GM21360 (cell line): ENCODE measurements around the gene TGM5.
"Not testable (repeated sequence)": the region's sequence is repeated elsewhere in the genome, so short reads cannot be mapped to it uniquely, and the experiment has no call there.

Experiments
- ATAC-seq: cut with Tn5 transposase; IDR thresholded peaks from one replicate; pipeline ENCODE4 v1.9.1; 2021; ENCODE audit warnings: mild to moderate bottlenecking, moderate library complexity; ENCODE audit not compliant: unreplicated experiment

Gene TGM5

DNA sequence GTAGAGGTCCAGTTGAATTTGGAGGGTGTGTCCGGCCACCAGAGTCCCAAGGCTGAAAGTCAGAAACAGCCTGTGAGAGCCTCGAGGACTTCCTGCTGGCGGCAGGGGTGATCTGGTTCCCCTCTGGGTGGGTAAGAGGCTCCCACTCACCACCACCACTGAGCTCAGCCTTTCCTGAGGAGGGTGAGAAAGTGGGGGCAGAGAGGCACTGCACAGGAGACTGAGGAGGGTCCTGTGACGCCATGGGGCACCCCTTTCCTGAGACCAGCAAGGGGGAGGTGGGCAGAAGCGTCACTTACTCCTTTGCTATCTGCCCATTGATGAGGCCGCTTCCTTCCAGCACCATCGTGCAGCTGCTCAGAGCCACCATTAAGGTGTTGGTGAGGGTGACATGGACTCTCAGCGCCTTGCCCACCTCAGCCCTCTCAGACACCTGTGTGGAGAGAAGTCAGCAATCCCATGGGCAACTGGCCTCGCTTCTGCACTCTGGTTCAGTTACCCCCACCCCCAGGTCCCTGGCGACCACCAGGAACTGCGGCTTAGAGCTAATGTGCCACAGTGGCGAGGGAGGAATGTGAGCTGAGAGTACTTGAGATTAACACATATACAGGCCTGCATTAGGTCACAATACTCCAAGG lies 10.0 kb upstream of the TGM5 start:
- no peak for ATAC-seq

DNA sequence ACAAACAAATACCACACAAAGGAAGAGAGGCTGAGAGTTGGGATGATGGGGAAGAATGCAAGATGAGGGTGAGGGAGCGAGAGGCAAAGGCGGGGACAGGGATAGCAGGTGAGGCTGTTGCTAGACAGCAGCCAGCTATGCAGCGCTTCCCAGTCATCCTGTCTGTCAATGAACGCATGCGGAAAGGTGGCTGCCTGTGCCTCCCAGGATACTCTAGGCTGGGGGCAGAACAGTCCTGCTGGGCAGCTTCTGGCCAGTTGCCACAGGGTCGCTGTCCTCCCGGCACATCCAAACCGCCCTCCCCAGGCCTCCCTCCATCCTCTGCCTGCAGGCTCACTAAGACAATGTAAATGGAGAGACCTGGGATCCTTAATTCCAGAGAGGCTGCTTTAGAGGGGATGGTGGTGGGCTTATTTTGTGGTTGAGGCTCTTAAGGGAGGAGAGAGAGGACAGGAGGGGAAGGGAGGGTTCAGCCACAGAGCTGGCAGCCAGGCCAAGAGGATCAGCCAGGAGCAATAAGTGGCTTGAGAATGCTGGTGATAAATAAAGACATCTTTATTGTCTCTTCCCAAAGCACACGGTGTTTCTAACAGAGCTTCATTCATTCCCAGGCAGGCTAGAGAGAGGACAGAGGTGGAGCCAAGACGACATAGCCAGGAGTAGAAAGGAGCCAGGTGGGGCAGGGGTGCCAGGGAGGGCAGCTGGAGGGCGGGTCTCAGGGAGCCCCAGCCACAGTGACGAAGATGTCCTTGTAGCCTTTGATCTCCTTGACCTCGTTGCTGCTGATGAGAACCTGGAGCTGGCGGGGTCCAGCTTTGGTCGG lies 9.2 kb upstream of the TGM5 start:
- ATAC-seq = no peak

DNA sequence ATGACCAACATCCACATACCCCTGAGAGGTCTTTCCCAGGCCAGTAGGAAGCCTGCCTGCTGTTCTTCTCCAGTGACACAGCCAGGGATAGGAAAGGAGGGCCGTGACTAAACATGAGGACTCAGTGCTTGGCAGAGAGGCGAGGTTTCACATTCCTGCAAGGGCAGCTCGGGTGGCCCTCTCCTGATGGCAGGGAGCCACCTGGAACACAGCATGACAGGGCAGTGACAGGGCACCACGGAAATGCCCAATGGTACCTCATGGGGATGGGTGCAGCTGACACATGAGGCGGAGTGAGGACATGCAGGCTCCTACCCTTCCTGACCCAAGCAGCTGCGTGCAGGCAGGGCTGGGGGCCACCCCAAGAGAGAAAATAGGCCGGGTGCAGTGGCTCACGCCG lies 7.4 kb upstream of the TGM5 start:
- no peak for ATAC-seq

DNA sequence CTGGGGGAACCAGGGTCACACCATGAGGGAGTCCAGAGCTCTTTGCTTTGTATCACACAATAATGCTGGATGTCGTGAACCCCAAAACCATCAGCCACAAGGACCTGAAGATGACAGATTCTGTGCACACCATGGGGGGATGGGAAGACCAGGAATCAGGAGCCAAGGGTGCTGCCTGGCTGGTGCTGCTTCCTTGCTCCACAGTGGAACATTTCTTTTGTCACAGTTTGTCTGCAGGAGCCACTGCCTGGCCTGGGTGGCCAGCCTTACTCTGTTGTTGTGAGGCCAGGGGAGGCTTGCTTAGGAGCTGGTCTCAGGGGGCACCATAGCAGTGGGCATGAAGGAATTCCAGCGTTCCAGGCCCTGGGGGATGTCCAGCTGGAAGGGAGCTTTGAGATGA lies 6.5 kb upstream of the TGM5 start:
- no peak for ATAC-seq

DNA sequence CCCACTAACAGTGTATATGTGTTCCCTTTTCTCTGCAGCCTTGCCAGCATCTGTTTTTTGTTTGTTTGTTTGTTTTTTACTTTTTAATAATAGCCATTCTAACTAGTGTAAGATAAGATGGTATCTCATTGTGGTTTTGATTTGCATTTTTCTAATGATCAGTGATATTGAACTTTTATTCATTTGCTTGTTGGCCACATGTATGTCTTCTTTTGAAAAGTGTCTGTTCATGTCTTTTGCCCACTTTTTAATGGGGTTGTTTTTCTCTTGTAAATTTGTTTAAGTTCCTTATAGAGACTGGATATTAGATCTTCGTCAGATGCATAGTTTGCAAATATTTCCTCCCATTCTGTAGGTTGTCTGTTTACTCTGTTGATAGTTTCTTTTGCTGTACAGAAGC lies 5.2 kb upstream of the TGM5 start:
- not testable (repeated sequence) for ATAC-seq

DNA sequence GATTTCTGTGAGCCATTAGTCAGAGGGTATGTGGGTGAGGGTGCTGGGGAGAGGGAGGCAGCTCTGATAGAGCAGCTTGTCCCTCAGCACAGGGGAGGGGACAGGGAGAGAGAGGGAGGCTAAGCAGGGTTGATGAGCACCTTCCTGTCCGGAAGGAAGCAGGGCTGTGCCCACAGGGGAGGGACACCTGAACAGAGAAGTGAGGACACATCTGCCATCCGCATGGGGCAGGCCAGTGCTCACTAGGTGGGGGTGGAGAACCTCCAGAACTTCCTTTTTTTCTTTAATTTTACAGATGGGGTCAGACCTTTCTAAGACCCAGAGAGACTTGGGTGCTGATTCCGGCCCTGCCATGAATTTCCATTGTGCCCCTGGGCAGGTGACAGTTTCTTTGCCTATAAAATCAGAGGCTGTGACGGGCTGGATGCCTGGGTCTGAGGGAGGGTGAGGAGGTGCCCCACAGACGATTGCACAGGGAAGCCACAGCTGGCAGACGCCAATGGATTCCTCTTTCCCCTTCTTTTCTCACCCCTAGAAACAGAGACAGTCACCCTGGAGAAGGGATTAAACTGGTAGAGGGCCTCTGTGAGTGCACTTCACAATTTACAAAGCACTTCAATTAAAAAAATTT lies 4.1 kb upstream of the TGM5 start:
- no peak for ATAC-seq

DNA sequence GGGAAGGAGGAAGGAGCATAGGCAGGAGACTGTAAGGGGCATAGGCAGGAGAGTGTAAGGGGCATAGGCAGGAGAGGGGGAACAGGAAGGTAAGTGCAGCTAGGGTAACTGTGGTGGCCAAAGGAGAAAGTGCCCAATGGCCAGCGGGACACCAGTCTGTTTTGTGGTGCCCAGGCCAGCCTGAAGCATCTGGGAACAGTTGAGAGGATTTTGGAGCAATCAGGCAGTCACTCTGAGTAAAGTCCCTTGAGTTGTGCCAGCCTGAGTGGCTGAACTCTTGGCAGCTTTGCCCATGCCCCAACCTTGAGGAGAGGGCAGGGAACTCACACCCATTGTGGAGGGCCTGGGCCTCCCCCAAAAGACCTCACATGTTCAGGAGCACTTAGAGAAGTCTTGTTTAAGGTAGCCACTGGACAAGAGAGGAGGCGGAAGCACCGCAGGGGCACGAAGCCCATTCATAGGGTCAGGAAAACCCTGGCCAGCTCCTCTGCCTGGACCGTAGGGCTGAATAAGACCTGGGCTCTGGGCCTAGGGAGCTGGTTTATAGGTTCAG lies 3.5 kb upstream of the TGM5 start:
- ATAC-seq = no peak

DNA sequence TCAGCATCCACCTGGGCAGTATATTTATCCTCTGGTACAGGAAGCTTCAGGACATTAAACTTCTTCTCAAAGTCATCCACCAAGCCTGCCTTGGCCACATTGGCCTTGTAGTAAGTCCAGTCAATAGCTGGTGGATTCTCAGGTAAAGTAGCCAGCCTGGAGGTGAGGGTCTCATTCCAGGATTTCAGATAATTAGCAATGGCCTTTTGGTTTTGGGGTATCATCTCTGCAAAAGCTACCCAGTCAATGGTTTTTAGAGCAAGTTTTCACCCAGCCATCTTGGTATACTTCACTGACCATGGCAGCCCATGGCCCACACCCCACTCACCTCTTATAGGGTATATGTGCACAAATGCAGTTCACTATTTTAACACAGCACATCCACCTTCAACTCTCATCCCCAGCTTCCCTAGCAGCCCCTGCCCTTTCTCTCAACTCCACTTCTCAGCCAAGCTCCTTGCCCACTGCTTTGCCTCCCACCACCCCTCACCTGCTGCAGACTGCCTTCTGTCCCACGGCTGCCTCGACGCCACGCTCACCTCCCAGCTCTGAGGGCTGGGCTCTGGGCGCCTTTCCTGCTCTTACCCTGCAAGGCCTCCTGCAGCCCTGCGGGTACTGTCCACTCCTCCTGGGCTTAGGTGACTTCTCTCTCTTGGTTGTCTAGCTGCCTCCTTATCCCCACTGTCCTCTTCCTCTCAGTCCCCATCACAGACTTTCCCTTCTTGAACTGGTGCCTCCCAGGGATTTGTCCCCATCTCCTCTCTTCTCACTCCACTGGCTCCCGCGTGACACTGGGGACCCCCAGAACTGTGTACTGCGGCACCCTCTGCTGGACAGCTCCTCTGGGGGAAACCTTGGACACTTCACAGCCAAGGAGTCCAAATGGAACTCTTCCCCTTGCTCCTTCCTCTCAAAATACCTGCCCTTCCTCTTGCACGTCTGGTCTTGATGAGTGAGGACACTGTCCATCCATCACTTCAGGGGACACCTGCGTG lies 1.7 kb upstream of the TGM5 start:
- ATAC-seq = no peak

DNA sequence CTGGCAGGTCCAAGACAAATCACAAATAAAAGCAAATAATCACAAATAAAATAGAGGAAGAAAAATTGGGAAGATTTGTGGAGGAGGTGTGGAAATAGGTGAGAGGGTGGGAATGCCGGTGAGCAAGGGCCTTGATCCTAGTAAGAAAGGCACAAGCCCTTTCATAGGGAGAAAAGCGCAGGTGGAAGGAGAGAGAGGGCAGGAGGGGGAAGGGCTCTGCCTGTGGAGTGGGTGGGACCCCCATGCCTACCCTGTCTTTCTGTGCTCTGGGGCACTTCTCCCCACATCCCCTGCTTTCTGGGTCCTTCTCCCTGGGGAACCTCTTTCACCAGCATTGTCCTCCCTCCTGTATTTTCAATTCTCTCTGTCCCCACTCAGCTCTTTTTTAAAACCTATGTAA lies 711 bp upstream of the TGM5 start:
- no peak for ATAC-seq

DNA sequence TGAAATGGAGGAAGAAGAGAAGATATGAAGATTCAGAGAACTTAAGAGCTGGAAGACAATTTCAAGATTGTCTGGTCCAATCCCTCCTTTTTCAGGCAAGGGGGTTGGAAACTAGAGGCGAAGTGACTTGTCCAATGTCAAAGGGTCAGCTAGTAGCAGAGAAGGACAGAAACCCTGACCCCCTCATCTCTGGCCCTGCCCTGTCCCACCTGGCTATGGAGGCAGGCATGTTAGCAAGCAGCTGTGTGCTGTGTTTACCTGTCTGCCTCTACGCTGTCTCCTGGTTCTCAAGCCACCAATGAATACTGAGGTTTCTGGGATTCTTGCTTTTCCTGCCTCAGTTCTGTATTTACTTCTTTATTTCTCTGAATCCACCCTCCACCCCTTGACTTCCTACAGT lies 342 bp downstream of the TGM5 start:
- no peak for ATAC-seq

DNA sequence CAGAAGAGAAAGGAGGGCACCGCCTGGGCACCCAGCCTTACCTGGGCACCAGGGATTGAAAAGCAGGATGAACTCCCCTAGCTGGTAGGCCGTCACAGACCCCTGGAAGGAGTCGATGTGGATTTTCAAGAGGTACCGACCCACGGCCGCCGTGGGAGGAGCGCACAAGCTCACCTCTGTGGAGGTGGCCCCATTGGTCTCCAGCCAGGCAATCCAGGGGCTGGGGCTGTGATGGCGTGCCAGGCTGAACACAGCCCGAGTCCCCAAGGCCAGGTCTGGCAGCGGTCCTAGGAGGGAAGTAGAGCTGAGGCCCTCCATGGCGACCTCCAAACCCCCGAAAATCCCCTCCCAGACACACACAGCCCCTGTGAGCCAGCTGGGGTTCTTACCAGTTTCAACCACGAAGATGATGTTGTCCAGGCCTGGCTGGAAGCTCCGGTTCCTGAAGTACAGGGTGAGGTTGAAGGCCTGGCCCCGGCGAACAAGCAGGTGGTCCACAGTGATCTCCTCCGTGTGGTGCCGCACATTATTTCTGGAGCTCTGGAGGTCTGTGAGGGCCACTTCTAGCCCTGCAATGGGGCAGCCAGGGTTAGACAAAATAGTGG lies 6.6 kb downstream of the TGM5 start:
- ATAC-seq = no peak

DNA sequence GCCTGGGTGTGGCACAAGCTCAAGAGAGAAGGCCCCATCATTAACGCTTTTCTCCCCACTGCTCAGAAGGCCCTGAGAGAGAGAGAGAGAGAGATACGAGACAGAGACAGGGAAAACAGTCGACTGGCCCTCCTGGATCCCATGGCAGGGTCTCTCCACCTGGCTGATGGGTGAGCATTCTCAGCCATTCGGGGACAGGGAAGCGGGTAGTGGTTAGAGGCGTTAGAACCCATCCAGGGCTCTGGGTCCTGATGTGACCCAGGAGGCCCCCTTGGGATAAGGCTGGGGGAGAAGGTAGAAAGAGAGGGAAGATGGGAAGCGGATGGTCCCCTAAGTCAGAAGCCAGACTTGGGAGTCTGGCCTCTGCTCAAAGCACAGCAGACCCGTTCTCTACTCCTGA lies 7.9 kb downstream of the TGM5 start:
- ATAC-seq = no peak

DNA sequence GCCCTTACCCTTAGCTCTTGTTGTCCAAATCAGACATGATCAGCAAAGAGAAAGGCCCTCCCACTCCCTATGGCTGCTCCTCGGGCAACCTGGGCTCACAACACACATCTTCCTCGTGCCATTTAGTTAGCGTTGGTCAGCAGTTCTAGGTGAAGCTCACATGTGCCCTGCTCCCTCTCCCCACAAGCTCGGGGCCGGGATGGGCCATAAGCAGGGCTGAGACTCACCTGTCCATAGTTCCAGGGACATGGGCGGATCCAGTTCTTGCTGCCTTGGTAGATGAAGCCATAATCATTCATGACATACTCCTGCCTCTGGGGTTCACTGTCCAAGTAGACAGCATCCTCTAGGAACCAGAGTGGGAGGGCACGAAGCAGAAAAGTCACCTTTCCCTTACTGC lies 10.4 kb downstream of the TGM5 start:
- ATAC-seq = no peak

DNA sequence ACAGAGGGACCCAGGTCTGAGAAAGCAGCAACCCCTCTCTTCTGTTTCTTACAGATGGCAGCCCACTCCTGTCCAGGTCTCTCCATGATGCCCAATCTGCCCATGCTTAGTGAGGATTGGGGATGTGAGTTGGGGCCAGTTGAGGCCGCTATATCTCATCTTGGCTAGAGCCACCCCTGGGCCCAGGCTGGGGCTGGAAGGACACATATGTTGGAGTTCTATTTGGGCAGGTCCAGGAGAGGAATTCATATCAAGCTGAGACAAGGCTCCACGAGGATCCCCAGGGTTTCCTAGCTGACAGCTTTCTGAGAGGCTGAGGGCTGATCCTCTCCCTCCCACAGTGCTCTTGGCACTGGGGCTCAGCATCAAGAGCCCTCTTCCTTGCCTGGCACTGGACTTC lies 11.4 kb downstream of the TGM5 start:
- no peak for ATAC-seq

DNA sequence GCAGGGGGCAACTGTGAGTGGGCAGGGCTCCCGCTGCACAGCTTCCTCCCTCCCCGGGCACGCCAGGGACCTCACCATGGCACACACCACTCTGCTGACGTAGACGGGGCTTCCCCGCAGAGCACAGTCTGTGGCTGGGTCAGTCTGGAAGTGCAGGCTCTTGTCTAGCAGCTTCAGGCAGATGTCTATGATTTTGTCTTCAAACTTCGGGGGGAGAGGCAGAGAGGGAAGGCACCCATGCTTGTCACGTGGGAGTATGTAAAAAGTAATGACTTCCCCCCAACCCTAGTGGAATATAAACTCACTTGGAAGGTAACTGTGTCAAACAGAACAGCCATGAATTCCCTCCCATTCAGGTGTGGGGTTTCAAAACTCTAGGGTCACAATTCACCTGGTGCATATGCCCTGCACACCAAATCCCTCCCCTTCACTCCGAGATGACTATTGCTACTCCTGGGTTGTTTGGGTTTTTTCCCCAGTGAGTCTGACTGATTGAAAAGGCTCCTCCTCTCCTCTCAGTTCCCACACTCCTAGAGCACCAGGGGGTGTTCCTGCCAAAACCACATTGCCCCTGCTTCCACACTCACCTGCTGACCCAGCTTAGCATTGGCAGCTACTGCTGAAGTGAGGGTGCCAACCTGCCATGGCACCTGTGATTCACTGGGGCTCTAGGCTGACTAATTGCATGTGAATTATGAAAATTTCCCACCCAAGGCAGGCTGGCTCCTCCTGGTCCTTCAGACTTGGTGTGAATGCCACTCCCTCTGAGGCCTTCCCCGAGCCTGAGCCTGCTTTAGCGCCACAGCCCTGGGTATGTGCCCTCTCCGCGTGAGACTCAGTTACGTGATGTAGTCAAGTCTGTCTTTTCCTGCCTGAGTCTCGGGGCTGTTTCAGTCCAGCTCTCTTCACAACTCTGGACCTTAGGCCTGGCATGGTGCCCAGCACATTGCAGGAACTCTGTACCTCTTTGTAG lies 13.0 kb downstream of the TGM5 start:
- peak; percentile 51 for ATAC-seq

DNA sequence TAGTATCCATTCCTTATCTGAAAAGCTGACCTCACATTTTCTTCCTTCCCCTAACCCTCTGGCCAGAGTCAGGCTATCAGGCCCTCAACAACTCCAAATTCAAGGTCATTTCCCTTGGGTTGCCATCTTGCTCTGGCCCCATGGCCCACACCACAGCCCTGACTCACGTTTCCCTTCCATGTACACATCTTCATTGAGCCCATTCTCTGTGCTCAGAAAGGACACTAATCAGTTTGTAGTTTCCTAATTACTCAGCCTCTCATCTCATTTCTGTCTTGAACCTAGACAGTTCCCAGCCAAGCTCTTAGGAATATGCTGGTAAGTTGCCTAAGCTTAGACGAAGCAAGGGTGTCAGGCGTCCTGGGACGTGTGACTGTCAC lies 14.9 kb downstream of the TGM5 start:
- no peak for ATAC-seq

DNA sequence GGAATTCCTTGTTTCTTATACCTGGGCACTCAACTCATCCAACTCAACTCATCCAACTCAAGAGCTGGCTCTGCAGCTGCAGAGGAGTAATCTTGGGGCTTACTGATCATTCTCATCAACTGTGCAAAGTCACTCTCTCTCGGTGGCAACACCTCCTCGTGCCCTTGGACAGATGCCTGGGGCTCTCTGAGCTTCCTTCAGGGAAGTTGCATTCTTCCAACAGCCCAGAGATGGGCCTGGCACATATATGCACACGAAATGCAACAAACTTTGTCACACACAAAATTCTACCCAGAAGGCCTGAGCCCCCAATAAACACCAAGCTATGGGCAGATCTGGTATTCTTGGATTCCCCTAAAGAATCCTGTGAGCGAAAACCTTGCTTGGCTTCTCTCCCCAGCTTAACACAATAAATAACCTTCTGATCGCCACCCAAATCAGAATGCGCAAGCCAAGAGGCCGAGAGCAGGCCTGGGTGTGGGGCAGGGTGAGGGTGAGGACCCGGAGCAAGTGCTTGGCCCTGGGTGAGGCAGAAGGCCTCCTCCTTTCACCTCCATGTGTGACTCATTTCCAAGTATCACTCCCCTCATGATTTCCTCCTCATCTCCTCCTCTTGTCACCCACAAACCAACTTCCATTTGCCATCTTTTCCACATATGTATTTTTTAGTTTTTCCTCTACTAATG lies 15.4 kb downstream of the TGM5 start:
- no peak for ATAC-seq

DNA sequence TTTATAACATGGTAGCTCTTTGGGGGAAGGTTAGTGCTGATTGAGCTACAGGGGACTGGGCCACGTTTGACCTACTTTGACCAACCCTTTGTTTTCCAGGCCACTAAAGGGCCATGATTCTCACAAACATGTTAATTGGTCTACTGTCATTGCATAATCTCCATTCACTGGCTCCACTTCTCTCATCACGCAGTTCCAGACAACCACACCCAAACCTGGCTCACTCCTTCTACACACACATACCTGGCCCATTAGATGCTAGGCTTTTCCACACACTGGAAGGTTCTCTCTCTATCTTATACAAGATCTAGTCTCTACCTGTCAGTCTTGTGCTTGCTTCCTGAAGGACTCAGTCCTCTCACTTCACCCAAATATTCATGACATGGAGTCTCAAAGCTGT lies 15.9 kb downstream of the TGM5 start:
- no peak for ATAC-seq
